Ovary (tissue), 3 donors: ENCODE results near the gene ZNF341.

Experiments used
- POLR2A ChIP-seq: fragments of 450-650 bp; IDR thresholded peaks from one replicate; pipeline ENCODE4 v1.6.1; 2017; ENCODE audit warnings: antibody characterized with exemption, mild to moderate bottlenecking, moderate library complexity
- TF ChIP-seq, protein P1 (sequence below), 3 donors: fragments of 450-650 bp in 2 of 3; fragments of 200-600 bp in 1 of 3; IDR thresholded peaks; one replicate each; pipeline versions ENCODE4 v1.5.1 to v1.8.0; 2016 to 2022; ENCODE audit warnings: antibody characterized with exemption in 3 of 3, mild to moderate bottlenecking in 1 of 3
- donor health status: DM: no; HTN: no; CAD: no.

DNA sequence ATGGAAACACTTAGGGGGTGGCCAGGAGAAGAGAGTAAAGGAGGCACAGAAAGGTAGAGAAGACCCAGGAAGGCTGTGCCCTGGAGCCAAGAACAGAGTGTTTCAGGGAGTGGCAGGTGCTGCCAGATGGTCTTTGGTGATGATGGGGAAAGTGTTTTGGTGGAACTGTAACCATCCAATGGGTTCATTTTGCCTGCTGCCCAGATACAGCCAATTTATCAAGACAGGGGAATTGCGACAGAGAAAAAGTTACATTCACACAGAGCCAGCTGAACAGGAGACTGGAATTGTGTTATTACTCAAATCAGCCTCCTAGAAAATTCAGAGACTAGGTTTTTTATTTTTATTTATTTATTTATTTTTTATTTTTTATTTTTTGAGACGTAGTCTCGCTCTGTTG lies 5.2 kb downstream of the ZNF341 start:
- TF ChIP-seq POLR2A = no peak
- TF ChIP-seq, protein P1, sequence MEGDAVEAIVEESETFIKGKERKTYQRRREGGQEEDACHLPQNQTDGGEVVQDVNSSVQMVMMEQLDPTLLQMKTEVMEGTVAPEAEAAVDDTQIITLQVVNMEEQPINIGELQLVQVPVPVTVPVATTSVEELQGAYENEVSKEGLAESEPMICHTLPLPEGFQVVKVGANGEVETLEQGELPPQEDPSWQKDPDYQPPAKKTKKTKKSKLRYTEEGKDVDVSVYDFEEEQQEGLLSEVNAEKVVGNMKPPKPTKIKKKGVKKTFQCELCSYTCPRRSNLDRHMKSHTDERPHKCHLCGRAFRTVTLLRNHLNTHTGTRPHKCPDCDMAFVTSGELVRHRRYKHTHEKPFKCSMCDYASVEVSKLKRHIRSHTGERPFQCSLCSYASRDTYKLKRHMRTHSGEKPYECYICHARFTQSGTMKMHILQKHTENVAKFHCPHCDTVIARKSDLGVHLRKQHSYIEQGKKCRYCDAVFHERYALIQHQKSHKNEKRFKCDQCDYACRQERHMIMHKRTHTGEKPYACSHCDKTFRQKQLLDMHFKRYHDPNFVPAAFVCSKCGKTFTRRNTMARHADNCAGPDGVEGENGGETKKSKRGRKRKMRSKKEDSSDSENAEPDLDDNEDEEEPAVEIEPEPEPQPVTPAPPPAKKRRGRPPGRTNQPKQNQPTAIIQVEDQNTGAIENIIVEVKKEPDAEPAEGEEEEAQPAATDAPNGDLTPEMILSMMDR (IDR thresholded peaks at IDR 0.05) = no peak
